Germinal center (tissue), 1 donor: Measurements from ENCODE around the gene KRTAP20-4.

ENCODE experiments used
- DNase-seq: peaks from one replicate; pipeline ENCODE4 v3.0.0; 2012; ENCODE audit warnings: mixed read lengths, low spot score

KRTAP20-4 gene

GRCh38 chr21:30652891-30653290 is 32.5 kb downstream of the KRTAP20-4 start:
- no peak for DNase-seq

- DNase-seq, result no peak
These were observed 48.3 kb downstream of the KRTAP20-4 start for GRCh38 chr21:30668776-30669175.
